B cell (primary cell): Measurements from ENCODE around the gene GIPC3. TPM values are rescaled to one million over a fixed set of nuclear protein-coding genes. Genes with fewer than 3 reads are reported as not detected.

Experiments used
- ATAC-seq: fragments of 200-7000 bp; cut with Tn5 transposase; one replicate; pipeline ENCODE4 v1.10.0; 2021; ENCODE audit warnings: low read depth, mild to moderate bottlenecking, moderate number of reproducible peaks, moderate library complexity
- CTCF ChIA-PET: fragments of 350-600 bp; sonication (Branson Sonifier 250); formaldehyde crosslinking; loops from one replicate; lab custom pipeline; 2021; ENCODE audit warnings: antibody characterized with exemption, inconsistent platforms; lab: Charles Lee
- POLR2A ChIA-PET: fragments of 350-600 bp; sonication (Branson Sonifier 250); formaldehyde crosslinking; loops from one replicate; lab custom pipeline; 2021; ENCODE audit warnings: antibody characterized with exemption; lab: Charles Lee
- DNase-seq: peaks from one replicate; pipeline ENCODE4 v3.0.0; 2013
- H2AFZ ChIP-seq: 2 replicates; pipeline ENCODE4 v1.6.1; 2012; ENCODE audit warnings: mild to moderate bottlenecking, low read depth, low read length; ENCODE audit not compliant: insufficient read depth, poor library complexity, severe bottlenecking
- H3K27ac ChIP-seq, 2 donors: 1 replicate in 1 of 2; 2 replicates in 1 of 2; pipeline ENCODE4 v1.5.1; 2012 to 2013; ENCODE audit warnings: low read length in 2 of 2, mild to moderate bottlenecking in 2 of 2, moderate library complexity in 1 of 2
- H3K27me3 ChIP-seq, 4 experiments: fragments of 200-600 bp in 1 of 4; sonication (generic) in 1 of 4; replicated peaks in 1 of 4; 1 replicate in 2 of 4; 2 replicates in 2 of 4; pipeline versions ENCODE4 v1.6.1 to v1.7.0; 2013 to 2016; ENCODE audit warnings: low read length in 3 of 4, mild to moderate bottlenecking in 2 of 4, mixed read lengths in 1 of 4, moderate library complexity in 1 of 4; ENCODE audit not compliant: insufficient read depth in 4 of 4, control insufficient read depth in 3 of 4; ENCODE audit errors: control extremely low read depth in 1 of 4
- H3K36me3 ChIP-seq, 2 experiments: replicated peaks in 1 of 2; 1 replicate in 1 of 2; 2 replicates in 1 of 2; pipeline versions ENCODE4 v1.6.1 to v1.7.1; 2013; ENCODE audit warnings: low read length in 1 of 2; ENCODE audit not compliant: insufficient read depth in 2 of 2, control insufficient read depth in 1 of 2; ENCODE audit errors: control extremely low read depth in 1 of 2, extremely low read depth in 1 of 2
- H3K4me1 ChIP-seq, 2 donors: fragments of 200-600 bp in 1 of 2; sonication (generic) in 1 of 2; 1 replicate in 1 of 2; 2 replicates in 1 of 2; pipeline versions ENCODE4 v1.5.1 to v1.6.1; 2013 to 2017; ENCODE audit warnings: low read length in 2 of 2; ENCODE audit not compliant: control insufficient read depth in 2 of 2, insufficient read depth in 2 of 2
- H3K4me2 ChIP-seq: replicated peaks from 2 replicates; pipeline ENCODE3; 2012; ENCODE audit warnings: mild to moderate bottlenecking, low read depth, low read length; ENCODE audit not compliant: poor library complexity, severe bottlenecking
- H3K4me3 ChIP-seq, 5 experiments: fragments of 200-600 bp in 1 of 5; sonication (generic) in 1 of 5; 1 replicate in 3 of 5; 2 replicates in 2 of 5; pipeline versions ENCODE4 v1.5.1 to v1.7.0; 2011 to 2016; ENCODE audit warnings: low read length in 4 of 5, mild to moderate bottlenecking in 4 of 5, low read depth in 2 of 5, control low read depth in 1 of 5, moderate library complexity in 1 of 5; ENCODE audit not compliant: insufficient read depth in 1 of 5; ENCODE audit errors: control extremely low read depth in 1 of 5, extremely low read depth in 1 of 5
- H3K79me2 ChIP-seq: fragments of 200-600 bp; sonication (generic); one replicate; pipeline ENCODE4 v1.6.0; 2016; ENCODE audit warnings: low read length; ENCODE audit not compliant: control insufficient read depth, insufficient read depth
- H3K9ac ChIP-seq: fragments of 200-600 bp; sonication (generic); 2 replicates; pipeline ENCODE4 v1.6.1; 2017; ENCODE audit warnings: mild to moderate bottlenecking, low read length, moderate library complexity
- H3K9me3 ChIP-seq, 3 donors: one replicate each; pipeline versions ENCODE4 v1.6.1 to v1.7.1; 2013; ENCODE audit warnings: low read length in 2 of 3; ENCODE audit not compliant: control insufficient read depth in 2 of 3, insufficient read depth in 1 of 3; ENCODE audit errors: control extremely low read depth in 1 of 3
- H4K20me1 ChIP-seq: 2 replicates; pipeline ENCODE4 v1.6.0; 2012; ENCODE audit warnings: mild to moderate bottlenecking, low read length; ENCODE audit not compliant: insufficient read depth, control insufficient read depth, poor library complexity, severe bottlenecking
- H3K27ac Mint-ChIP-seq: one replicate; pipeline ENCODE4 v1.8.0; 2021; ENCODE audit warnings: mixed read lengths
- H3K27me3 Mint-ChIP-seq: one replicate; pipeline ENCODE4 v1.8.0; 2021; ENCODE audit warnings: mixed read lengths
- H3K4me1 Mint-ChIP-seq: one replicate; pipeline ENCODE4 v1.8.0; 2021; ENCODE audit warnings: mixed read lengths
- H3K4me3 Mint-ChIP-seq: one replicate; pipeline ENCODE4 v1.8.0; 2021; ENCODE audit warnings: mixed read lengths
- H3K9me3 Mint-ChIP-seq: one replicate; pipeline ENCODE4 v1.8.0; 2022; ENCODE audit warnings: mixed read lengths; ENCODE audit not compliant: insufficient read depth
- CTCF ChIP-seq: fragments of 200-600 bp; IDR thresholded peaks from one replicate; pipeline ENCODE4 v1.8.0; 2022; ENCODE audit warnings: antibody characterized with exemption, mild to moderate bottlenecking
- EZH2 ChIP-seq: IDR thresholded peaks from 2 replicates; pipeline ENCODE4 v1.6.1; 2012; ENCODE audit warnings: borderline replicate concordance, low read depth, mild to moderate bottlenecking, moderate library complexity, low read length; ENCODE audit not compliant: insufficient read depth, poor library complexity, severe bottlenecking
- WGBS: methylation state at CpG from one replicate; pipeline ENCODE4 v1.1.5; 2013; ENCODE audit warnings: missing lambda C conversion rate; ENCODE audit not compliant: insufficient coverage; 5-methylcytosine and 5-hydroxymethylcytosine counted together
- intact Hi-C: fragments of 100-400 bp; cut with micrococcal nuclease; formaldehyde crosslinking; loops from one replicate; pipeline ENCODE4 v1.10.0; 2022
- polyA plus RNA-seq: library from polyadenylated mRNA; depleted of rRNA; stranded (reverse); fragments of >200 nt; gene quantifications from 2 replicates; pipeline ENCODE4 v1.2.3, GENCODE V29; 2012
- total RNA-seq, 2 donors: library from RNA; stranded (reverse); fragments of 120-200 nt in 1 of 2; gene quantifications; 1 replicate in 1 of 2; 2 replicates in 1 of 2; pipeline versions ENCODE4 v1.2.3 to v1.2.4, GENCODE V29; 2013 to 2022

The GIPC3 gene
- total and polyA plus RNA-seq, 2 donors (not counting 1 experiment from before 2014, with no cell fraction given) = 0.47 to 0.48 TPM

GRCh38 chr19:3610745-3611717 lies 25.8 kb downstream of the GIPC3 start:
- Mint-ChIP-seq H3K27ac (no peak overlapping the region), H3K4me1 (peaks cover 21% of the 10 kb centered on the region)

DNA sequence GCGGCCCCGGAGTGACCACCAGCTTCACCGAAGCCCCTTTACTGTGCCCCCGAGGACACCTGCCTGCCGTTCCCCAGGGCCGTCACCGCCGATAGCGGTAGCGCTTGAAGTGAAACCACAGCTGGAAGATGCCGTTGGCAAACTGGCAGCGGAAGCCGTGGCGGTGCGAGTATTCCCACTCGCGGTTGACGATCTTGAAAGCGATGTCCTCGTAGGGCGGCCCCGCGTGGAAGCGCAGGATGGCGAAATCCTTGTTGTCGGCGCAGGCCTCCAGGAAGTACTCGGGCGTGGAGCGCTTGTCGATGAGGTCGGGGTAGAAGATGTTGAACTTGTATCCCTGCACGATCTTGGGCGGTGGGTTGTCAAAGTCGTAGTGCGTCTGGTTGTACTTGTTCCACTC lies 26.6 kb downstream of the GIPC3 start:
- POLR2A ChIA-PET = no interaction called here
- WGBS = 92% methylated on average over 36 of the region's 36 CpGs

More at GRCh38 chr19:3610745-3611717, 25.8 kb downstream of the GIPC3 start:
- H3K4me3 ChIP-seq = no peak overlapping the region
- H3K9me3 ChIP-seq = peaks cover 0 to 20% (median 0%) of the 10 kb centered on the region in 3 donors
- peaks cover 19 to 29% of the 10 kb centered on the region in 2 donors for H3K4me1 ChIP-seq
- peaks cover under 1% of the 10 kb centered on the region for H3K79me2 ChIP-seq
- no peak overlapping the region for H3K4me2 ChIP-seq
- CTCF ChIA-PET = no interaction called here
- H2AFZ ChIP-seq = no peak overlapping the region
- Mint-ChIP-seq H3K27me3 (no peaks in the 10 kb centered on the region), H3K9me3 (no peaks in the 10 kb centered on the region), H3K4me3 (no peak overlapping the region)
- H3K27ac ChIP-seq = no peak overlapping the region
- 92% methylated on average over 39 of the region's 41 CpGs for WGBS
- H4K20me1 ChIP-seq = no peaks in the 10 kb centered on the region
- POLR2A ChIA-PET = no interaction called here
- DNase-seq = no peak
- ATAC-seq = no peak
- peaks cover 0 to 4% (median 0%) of the 10 kb centered on the region in 4 experiments for H3K27me3 ChIP-seq
- H3K9ac ChIP-seq = no peak overlapping the region
- intact Hi-C loops = no loop called here
- no peak for TF ChIP-seq EZH2
- H3K36me3 ChIP-seq = peaks cover 0 to 20% of the 10 kb centered on the region in 2 experiments

More for the DNA sequence above, 26.6 kb downstream of the GIPC3 start:
- no peak overlapping the region for H2AFZ ChIP-seq
- H3K27me3 ChIP-seq = peaks cover 0 to 4% (median 0%) of the 10 kb centered on the region in 4 experiments
- ATAC-seq (no peak), DNase-seq (no peak)
- H3K36me3 ChIP-seq = peaks cover 0 to 20% of the 10 kb centered on the region in 2 experiments
- no peak for TF ChIP-seq CTCF
- TF ChIP-seq EZH2 = no peak
- H3K4me2 ChIP-seq = no peak overlapping the region
- H3K27me3 Mint-ChIP-seq = no peaks in the 10 kb centered on the region
- no peaks in the 10 kb centered on the region for H3K9me3 Mint-ChIP-seq
- H3K79me2 ChIP-seq = no peaks in the 10 kb centered on the region
- H3K27ac Mint-ChIP-seq = no peak overlapping the region
- H3K9ac ChIP-seq = no peak overlapping the region
- CTCF ChIA-PET = no interaction called here
- peaks cover 21% of the 10 kb centered on the region for H3K4me1 Mint-ChIP-seq
- no peak overlapping the region for H3K4me3 ChIP-seq
- H3K4me3 Mint-ChIP-seq = no peak overlapping the region
- intact Hi-C loops = no loop called here
- H3K27ac ChIP-seq = no peak overlapping the region
- H3K9me3 ChIP-seq = peaks cover 0 to 20% (median 0%) of the 10 kb centered on the region in 3 donors
- H3K4me1 ChIP-seq = peaks cover 14 to 23% of the 10 kb centered on the region in 2 donors
- H4K20me1 ChIP-seq = no peaks in the 10 kb centered on the region
